Thoracic aorta (tissue), 2 donors: ENCODE data around the gene NELL1. TPM values are rescaled to one million over a fixed set of nuclear protein-coding genes. Genes with fewer than 3 reads are reported as not detected.

Source experiments
- ATAC-seq: fragments of 150-250 bp; one replicate; pipeline ENCODE4 v1.8.0; 2017; ENCODE audit warnings: low read depth; ENCODE audit not compliant: insufficient number of reproducible peaks, low FRiP score
- DNase-seq: peaks from one replicate; pipeline ENCODE4 v3.0.0-alpha.2; 2020; ENCODE audit warnings: low spot score
- H3K27ac ChIP-seq, 2 donors: fragments of 200-600 bp; sonication (generic); 1 replicate in 1 of 2; 2 replicates in 1 of 2; pipeline ENCODE4 v1.5.1; 2016; ENCODE audit warnings: mild to moderate bottlenecking in 2 of 2, moderate library complexity in 2 of 2
- H3K27me3 ChIP-seq: fragments of 200-600 bp; sonication (generic); replicated peaks from 2 replicates; pipeline ENCODE4 v1.6.0; 2016; ENCODE audit warnings: mild to moderate bottlenecking; ENCODE audit not compliant: insufficient read depth
- H3K36me3 ChIP-seq: fragments of 200-600 bp; sonication (generic); one replicate; pipeline ENCODE4 v1.5.1; 2016
- H3K4me1 ChIP-seq, 2 donors: fragments of 200-600 bp; sonication (generic); 1 replicate in 1 of 2; 2 replicates in 1 of 2; pipeline versions ENCODE4 v1.5.1 to v1.6.0; 2016; ENCODE audit warnings: low read depth in 2 of 2, mild to moderate bottlenecking in 1 of 2; ENCODE audit not compliant: control insufficient read depth in 1 of 2
- H3K4me3 ChIP-seq: fragments of 200-600 bp; sonication (generic); 2 replicates; pipeline ENCODE4 v1.5.1; 2016; ENCODE audit warnings: mild to moderate bottlenecking
- H3K9me3 ChIP-seq: fragments of 200-600 bp; sonication (generic); 2 replicates; pipeline ENCODE4 v1.5.1; 2016
- CTCF ChIP-seq: fragments of 200-600 bp; sonication (generic); IDR thresholded peaks from one replicate; pipeline ENCODE4 v1.5.1; 2019; ENCODE audit warnings: antibody characterized with exemption
- total RNA-seq, 2 donors: library from RNA; depleted of rRNA; stranded (reverse); fragments of >200 nt; gene quantifications; one replicate each; pipeline versions ENCODE4 v1.1.0 to v1.2.3, GENCODE V29; 2016

Gene NELL1
- total RNA-seq, 2 donors from 2014 or later, result 0.78 TPM; not detected in 1

DNA sequence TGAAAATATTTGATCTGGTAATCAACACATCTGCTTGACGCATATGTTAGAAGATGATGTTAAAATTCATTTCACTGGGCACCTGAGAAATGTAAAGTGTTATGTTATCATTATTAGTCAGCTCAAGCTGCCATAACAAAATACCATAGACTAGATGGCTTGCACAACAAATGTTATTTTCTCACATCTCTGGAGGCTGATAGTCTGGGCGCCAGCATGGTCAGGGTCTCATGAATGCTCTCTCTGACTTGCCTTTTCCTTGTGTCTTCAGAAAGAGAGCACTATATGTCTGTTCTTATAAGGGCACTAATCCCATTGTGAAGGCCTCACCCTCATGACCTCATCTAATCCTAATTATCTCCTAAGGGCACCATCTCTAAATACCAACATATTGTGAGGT, 435.3 kb downstream of the NELL1 start:
- Histone ChIP-seq H3K4me1 (no peaks in the 10 kb centered on the region), H3K4me3 (no peak overlapping the region), H3K9me3 (no peaks in the 10 kb centered on the region), H3K27ac (no peak overlapping the region), H3K36me3 (no peaks in the 10 kb centered on the region), H3K27me3 (no peaks in the 10 kb centered on the region)
- no peak for DNase-seq
- no peak for TF ChIP-seq CTCF
- no peak for ATAC-seq

DNA sequence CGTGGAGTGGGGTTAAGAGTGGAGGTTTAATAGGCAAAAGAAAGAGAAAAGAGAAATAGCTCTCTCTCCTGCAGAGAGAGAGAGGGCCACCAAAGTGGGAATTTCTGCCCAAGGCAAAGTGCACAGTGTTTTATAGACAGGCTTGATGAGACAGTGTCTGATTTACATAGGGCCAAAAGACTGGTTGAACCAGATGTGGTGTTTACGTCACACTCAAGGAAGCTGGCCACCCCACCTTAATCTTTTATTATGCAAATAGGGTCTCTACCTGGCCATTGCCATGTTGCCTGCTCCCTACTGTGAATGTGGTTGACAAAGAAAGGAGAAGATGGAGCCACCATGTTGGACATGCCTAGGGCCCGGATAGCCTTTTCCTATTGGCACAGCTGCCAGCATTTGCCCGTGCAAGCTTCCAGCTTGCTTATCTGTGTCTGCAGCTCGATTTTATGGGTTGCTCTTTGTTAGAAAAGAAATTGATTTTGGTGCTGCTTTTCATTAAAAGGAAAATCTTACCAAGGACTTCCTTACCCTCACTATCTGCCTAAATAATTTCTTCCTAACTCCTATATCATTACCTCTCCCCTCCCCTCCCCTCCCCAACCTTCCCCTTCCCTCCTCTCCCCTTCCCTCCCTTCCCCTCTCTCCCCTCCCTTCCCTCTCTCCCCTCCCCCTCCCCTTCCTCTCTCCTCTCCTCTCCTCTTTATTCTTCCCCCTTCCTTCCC, 436.0 kb downstream of the NELL1 start:
- Histone ChIP-seq H3K27me3 (no peaks in the 10 kb centered on the region), H3K4me1 (no peaks in the 10 kb centered on the region), H3K27ac (no peak overlapping the region), H3K36me3 (no peaks in the 10 kb centered on the region), H3K9me3 (no peaks in the 10 kb centered on the region), H3K4me3 (no peak overlapping the region)
- TF ChIP-seq CTCF, result no peak
- DNase-seq (no peak), ATAC-seq (no peak)

- Histone ChIP-seq H3K36me3 (no peaks in the 10 kb centered on the region), H3K9me3 (no peaks in the 10 kb centered on the region), H3K4me1 (no peaks in the 10 kb centered on the region), H3K27ac (no peak overlapping the region), H3K27me3 (no peaks in the 10 kb centered on the region), H3K4me3 (no peak overlapping the region)
- no peak for TF ChIP-seq CTCF
- ATAC-seq, result no peak
- DNase-seq, result no peak
These were observed 440.0 kb downstream of the NELL1 start for GRCh38 chr11:21109341-21109740.

- Histone ChIP-seq H3K9me3 (no peaks in the 10 kb centered on the region), H3K4me1 (no peaks in the 10 kb centered on the region), H3K36me3 (no peaks in the 10 kb centered on the region), H3K27me3 (no peaks in the 10 kb centered on the region), H3K27ac (no peak overlapping the region), H3K4me3 (no peak overlapping the region)
- no peak for TF ChIP-seq CTCF
- DNase-seq (no peak), ATAC-seq (no peak)
These were observed 441.0 kb downstream of the NELL1 start for GRCh38 chr11:21110415-21110814.

DNA sequence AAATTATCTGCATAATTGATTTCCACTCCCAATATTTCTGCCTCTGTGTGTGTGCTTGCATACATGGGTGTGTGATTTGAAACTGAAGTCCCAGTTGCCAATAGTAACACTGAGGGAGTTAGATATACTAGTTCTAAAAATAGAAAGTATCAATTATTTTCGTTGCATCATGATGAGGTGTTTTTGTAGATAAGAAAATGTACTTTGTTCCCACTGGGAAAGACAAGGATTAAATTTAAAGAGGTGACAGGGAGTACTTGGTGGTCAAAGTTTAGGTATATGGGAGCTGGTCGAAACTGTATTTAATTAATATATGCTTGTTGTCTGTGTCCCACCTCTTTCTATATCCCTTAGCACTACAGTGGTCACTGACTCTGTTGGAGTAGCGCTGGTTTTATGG, 444.5 kb downstream of the NELL1 start:
- Histone ChIP-seq H3K27ac (no peak overlapping the region), H3K27me3 (no peaks in the 10 kb centered on the region), H3K4me3 (no peak overlapping the region), H3K36me3 (no peaks in the 10 kb centered on the region), H3K9me3 (no peaks in the 10 kb centered on the region), H3K4me1 (no peaks in the 10 kb centered on the region)
- DNase-seq, result no peak
- TF ChIP-seq CTCF, result no peak
- ATAC-seq, result no peak
